Ramos (cell line): ENCODE measurements around the gene OR5AN1.

ENCODE experiments used
- in situ Hi-C: fragments of 300-500 bp; cut with MboI; formaldehyde crosslinking; loops from one replicate; pipeline ENCODE4 v1.14.3; 2022; ENCODE audit warnings: low sequenced_read_pairs; ENCODE audit not compliant: unreplicated experiment

Gene OR5AN1

DNA sequence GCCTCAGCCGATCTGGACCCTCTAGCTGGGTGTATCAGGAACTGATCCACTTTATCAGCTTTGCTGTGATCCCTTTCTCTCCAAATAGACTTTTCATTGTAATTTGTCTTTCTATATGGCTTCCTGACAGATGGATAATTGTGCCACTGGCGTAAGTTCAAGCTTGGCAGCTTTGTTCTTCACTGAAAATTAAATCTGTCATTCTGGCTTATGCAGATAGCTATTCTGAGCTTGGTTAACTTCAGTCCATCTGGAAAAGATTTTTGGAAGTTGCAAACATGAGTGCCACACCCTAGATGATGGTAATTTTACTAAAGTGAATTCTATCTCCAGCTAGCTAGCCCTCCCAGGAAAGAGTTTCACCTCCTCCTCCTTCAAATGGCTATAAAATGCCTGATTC is 59.5 kb downstream of the OR5AN1 start:
- in situ Hi-C loops = no loop called here
